OCI-LY3 (cell line): Measurements from ENCODE around the gene BHLHA15.

Experiments
- H2AFZ ChIP-seq: fragments of 200-600, 300-600 bp; shearing (Covaris generic); 2 replicates; pipeline ENCODE4 v1.6.0; 2014; ENCODE audit warnings: antibody characterized with exemption, low read depth, low read length
- H3K27ac ChIP-seq: fragments of 200-600, 300-600 bp; sonication (generic); 2 replicates; pipeline ENCODE4 v1.5.1; 2014; ENCODE audit warnings: mild to moderate bottlenecking, low read length, moderate library complexity, mixed read lengths
- H3K27me3 ChIP-seq: fragments of 200-600, 300-600 bp; sonication (generic); 2 replicates; pipeline ENCODE4 v1.6.1; 2014; ENCODE audit warnings: low read depth, low read length, mixed read lengths
- H3K36me3 ChIP-seq: fragments of 200-600, 300-600 bp; sonication (generic); replicated peaks from 2 replicates; pipeline ENCODE3; 2014; ENCODE audit warnings: low read depth, low read length, mixed read lengths
- H3K4me1 ChIP-seq: fragments of 300-600, 200-600 bp; sonication (generic); 2 replicates; pipeline ENCODE4 v1.6.1; 2014; ENCODE audit warnings: low read length, mixed read lengths
- H3K4me2 ChIP-seq: fragments of 200-600, 300-600 bp; sonication (generic); 2 replicates; pipeline ENCODE4 v1.6.1; 2014; ENCODE audit warnings: low read length, mixed read lengths
- H3K4me3 ChIP-seq: fragments of 300-600, 200-600 bp; sonication (generic); 2 replicates; pipeline ENCODE4 v1.5.1; 2014; ENCODE audit warnings: antibody characterized with exemption, mild to moderate bottlenecking, low read length, moderate library complexity
- H3K79me2 ChIP-seq: fragments of 300-600, 200-600 bp; shearing (Covaris generic); 2 replicates; pipeline ENCODE4 v1.6.1; 2014; ENCODE audit warnings: mild to moderate bottlenecking, low read length, mixed read lengths
- H3K9ac ChIP-seq: fragments of 300-600, 200-600 bp; shearing (Covaris generic); 2 replicates; pipeline ENCODE4 v1.6.0; 2014; ENCODE audit warnings: mild to moderate bottlenecking, low read length, moderate library complexity
- H3K9me3 ChIP-seq: fragments of 200-600, 300-600 bp; shearing (Covaris generic); 2 replicates; pipeline ENCODE4 v1.6.1; 2014; ENCODE audit warnings: low read length, mixed read lengths; ENCODE audit not compliant: insufficient read depth
- H4K20me1 ChIP-seq: fragments of 200-600, 300-600 bp; sonication (generic); 2 replicates; pipeline ENCODE4 v1.6.1; 2016; ENCODE audit warnings: low read length, mixed read lengths; ENCODE audit not compliant: insufficient read depth
- CTCF ChIP-seq: fragments of 200-600, 300-600 bp; sonication (generic); IDR thresholded peaks from 2 replicates; pipeline ENCODE4 v1.5.1; 2014; ENCODE audit warnings: antibody characterized with exemption, low read length, low read depth
- EZH2phosphoT487 ChIP-seq: fragments of 200-600 bp; shearing (Covaris generic); IDR thresholded peaks from 2 replicates; pipeline ENCODE4 v1.6.1; 2018; ENCODE audit warnings: antibody characterized with exemption, mixed run types, low read depth

BHLHA15 gene

GRCh38 chr7:98189559-98189958 is 21.7 kb upstream of the BHLHA15 start:
- Histone ChIP-seq H3K9ac (no peak overlapping the region), H3K4me1 (peaks cover 13% of the 10 kb centered on the region), H3K4me3 (no peak overlapping the region), H3K4me2 (no peak overlapping the region), H3K9me3 (no peaks in the 10 kb centered on the region), H3K36me3 (peaks cover 13% of the 10 kb centered on the region), H3K79me2 (no peaks in the 10 kb centered on the region), H3K27me3 (no peaks in the 10 kb centered on the region), H4K20me1 (no peaks in the 10 kb centered on the region; the same call in 1 of the 2 replicates), H3K27ac (no peak overlapping the region), H2AFZ (no peak overlapping the region)
- TF ChIP-seq EZH2phosphoT487, result no peak
- TF ChIP-seq CTCF, result no peak

DNA sequence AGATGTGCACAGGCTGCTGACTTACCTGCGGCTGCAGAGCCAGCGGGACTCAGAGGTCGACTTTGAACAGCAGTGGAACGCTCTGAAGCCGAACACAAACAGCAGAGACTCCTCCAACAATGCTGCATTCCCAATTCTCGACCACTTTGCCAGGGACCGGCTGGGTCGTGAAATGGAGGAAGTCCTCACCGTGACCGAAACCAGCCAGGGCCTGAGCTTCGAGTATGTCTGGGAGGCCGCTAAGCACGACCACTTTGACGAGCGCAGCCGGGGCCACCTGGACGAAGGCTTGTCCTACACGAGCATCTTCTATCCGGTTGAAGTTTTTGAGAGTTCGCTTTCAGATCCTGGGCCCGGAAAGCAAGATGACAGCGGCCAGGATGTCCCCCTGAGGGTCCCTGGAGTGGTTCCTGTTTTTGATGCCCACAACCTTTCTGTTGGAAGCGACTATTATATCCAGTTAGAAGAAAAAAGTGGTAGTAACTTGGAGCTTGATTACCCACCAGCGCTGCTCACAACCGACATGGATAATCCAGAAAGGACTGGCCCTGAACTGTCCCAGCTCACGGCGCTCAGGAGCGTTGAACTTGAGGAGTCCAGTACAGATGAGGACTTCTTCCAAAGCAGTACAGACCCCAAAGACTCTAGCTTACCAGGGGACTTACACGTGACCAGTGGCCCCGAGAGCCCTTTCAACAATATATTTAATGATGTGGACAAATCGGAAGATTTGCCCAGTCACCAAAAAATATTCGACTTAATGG is 19.4 kb upstream of the BHLHA15 start:
- H3K36me3 ChIP-seq, result peaks cover 13% of the 10 kb centered on the region

GRCh38 chr7:98192781-98193457 is 18.3 kb upstream of the BHLHA15 start:
- no peaks in the 10 kb centered on the region for H3K9me3 ChIP-seq
- H2AFZ ChIP-seq, result no peak overlapping the region
- H3K9ac ChIP-seq, result no peak overlapping the region
- no peaks in the 10 kb centered on the region for H3K79me2 ChIP-seq
- H3K36me3 ChIP-seq, result peaks cover 13% of the 10 kb centered on the region
- TF ChIP-seq EZH2phosphoT487 (no peak), CTCF (no peak)
- no peaks in the 10 kb centered on the region for H3K27me3 ChIP-seq
- H3K4me1 ChIP-seq, result peaks cover 4% of the 10 kb centered on the region
- no peak overlapping the region for H3K4me3 ChIP-seq
- H3K4me2 ChIP-seq, result no peak overlapping the region
- H3K27ac ChIP-seq, result no peak overlapping the region
- H4K20me1 ChIP-seq, result peaks cover 26% of the 10 kb centered on the region

More for the DNA sequence above, 19.4 kb upstream of the BHLHA15 start:
- no peak for TF ChIP-seq EZH2phosphoT487
- TF ChIP-seq CTCF, result no peak
- no peaks in the 10 kb centered on the region for H3K27me3 ChIP-seq
- peaks cover 8% of the 10 kb centered on the region for H3K4me1 ChIP-seq
- no peak overlapping the region for H3K27ac ChIP-seq
- no peak overlapping the region for H2AFZ ChIP-seq
- H3K4me3 ChIP-seq, result no peak overlapping the region
- no peaks in the 10 kb centered on the region for H3K9me3 ChIP-seq
- no peaks in the 10 kb centered on the region for H3K79me2 ChIP-seq
- H3K4me2 ChIP-seq, result no peak overlapping the region
- H4K20me1 ChIP-seq, result peaks cover 15% of the 10 kb centered on the region
- no peak overlapping the region for H3K9ac ChIP-seq

- H3K9me3 ChIP-seq, result no peaks in the 10 kb centered on the region
- H3K27ac ChIP-seq, result no peak overlapping the region
- H4K20me1 ChIP-seq, result peaks cover 27% of the 10 kb centered on the region
- H3K4me3 ChIP-seq, result no peak overlapping the region
- no peak overlapping the region for H3K9ac ChIP-seq
- no peak overlapping the region for H3K4me2 ChIP-seq
- H3K36me3 ChIP-seq, result peaks cover 13% of the 10 kb centered on the region
- TF ChIP-seq EZH2phosphoT487 (no peak), CTCF (no peak)
- H3K4me1 ChIP-seq, result peaks cover 4% of the 10 kb centered on the region
- H2AFZ ChIP-seq, result no peak overlapping the region
- no peaks in the 10 kb centered on the region; the same call in 1 of the 2 replicates for H3K27me3 ChIP-seq
- H3K79me2 ChIP-seq, result no peaks in the 10 kb centered on the region
These were observed 17.6 kb upstream of the BHLHA15 start for GRCh38 chr7:98193474-98194180.
